Measurements from ENCODE around the gene CRYGC.

- TF ChIP-seq CTCF (IDR thresholded peaks at IDR 0.05), result no peak
- TF ChIP-seq POLR2AphosphoS5 (IDR thresholded peaks at IDR 0.05; ENCODE audit: low read depth, low read length), result no peak
- no peak for TF ChIP-seq SIN3A (IDR thresholded peaks at IDR 0.05; ENCODE audit: borderline replicate concordance, insufficient read depth, low read depth, low read length)
- TF ChIP-seq TCF7L2 (IDR thresholded peaks at IDR 0.05; ENCODE audit: low read depth, low read length), result no peak
Observed at GRCh38 chr2:208142925-208143799, 13.5 kb upstream of the CRYGC start.

All from Panc1 (cell line).